HepG2 (cell line): ENCODE data around the gene NGLY1. TPM values are rescaled to one million over a fixed set of nuclear protein-coding genes. Genes with fewer than 3 reads are reported as not detected.

Source experiments
- ATAC-seq: fragments of 200-7000 bp; cut with Tn5 transposase; 3 replicates; pipeline ENCODE4 v1.9.1; 2020; ENCODE audit warnings: mild to moderate bottlenecking, moderate library complexity
- BruUV-seq: library from RNA; stranded (reverse); fragments of 400-500 nt; replicated peaks from 2 replicates; lab custom pipeline; 2021; lab: Mats Ljungman, UMichigan
- CTCF ChIA-PET: fragments of 300-600 bp; formaldehyde crosslinking; extraction: SDS; loops from one replicate; lab custom pipeline; 2021; ENCODE audit warnings: low total read pairs, inconsistent platforms, low intra/inter-chr PET ratio; lab: Yijun Ruan, JAX
- POLR2A ChIA-PET: fragments of 350-600 bp; sonication (Branson Sonifier 250); formaldehyde crosslinking; loops from one replicate; lab custom pipeline; 2020; ENCODE audit warnings: antibody characterized with exemption, inconsistent platforms; lab: Yijun Ruan, JAX
- DNase-seq: peaks from one replicate; pipeline ENCODE4 v3.0.0-alpha.2; 2015; ENCODE audit warnings: low spot score
- FAIRE-seq: peaks from 3 replicates; lab custom pipeline; 2011; peaks lifted over from hg19 to GRCh38; lab: Jason Lieb, UNC
- H2AFZ ChIP-seq: one replicate; pipeline ENCODE4 v1.6.1; 2011; ENCODE audit warnings: low read length, inconsistent platforms
- H3K27ac ChIP-seq: fragments of 300-600 bp; 3 replicates; pipeline ENCODE4 v1.8.0; 2011; ENCODE audit warnings: mixed run types, mild to moderate bottlenecking, mixed read lengths, low read length, inconsistent platforms; ENCODE audit not compliant: insufficient read depth; ENCODE audit errors: extremely low read length
- H3K27me3 ChIP-seq, 2 experiments: fragments of 200-600 bp in 1 of 2; 2 replicates in 1 of 2; 3 replicates in 1 of 2; pipeline versions ENCODE4 v1.6.0 to v1.8.0; 2011; ENCODE audit warnings: low read length in 2 of 2, mild to moderate bottlenecking in 2 of 2, moderate library complexity in 2 of 2, inconsistent platforms in 1 of 2; ENCODE audit not compliant: insufficient read depth in 2 of 2, control insufficient read depth in 1 of 2
- H3K36me3 ChIP-seq, 2 experiments: fragments of 200-600 bp in 1 of 2; replicated peaks in 1 of 2; 2 replicates in 1 of 2; 3 replicates in 1 of 2; pipeline versions ENCODE4 v1.5.1 to v1.8.0; 2011; ENCODE audit warnings: low read length in 2 of 2, inconsistent platforms in 1 of 2; ENCODE audit not compliant: insufficient read depth in 2 of 2, control insufficient read depth in 1 of 2
- H3K4me1 ChIP-seq: 2 replicates; pipeline ENCODE4 v1.5.1; 2012; ENCODE audit warnings: low read length, inconsistent platforms; ENCODE audit not compliant: insufficient read depth
- H3K4me2 ChIP-seq: 2 replicates; pipeline ENCODE4 v1.6.0; 2011; ENCODE audit warnings: low read depth, low read length, inconsistent platforms
- H3K4me3 ChIP-seq, 3 experiments: fragments of 200-600 bp in 1 of 3; sonication (generic), shearing (Covaris generic) in 1 of 3; replicated peaks in 1 of 3; 2 replicates each; pipeline ENCODE4 v1.5.1; 2011 to 2016; ENCODE audit warnings: low read length in 3 of 3, inconsistent platforms in 2 of 3, low read depth in 2 of 3, mild to moderate bottlenecking in 2 of 3, control low read depth in 1 of 3, mixed read lengths in 1 of 3; ENCODE audit not compliant: insufficient read depth in 1 of 3
- H3K79me2 ChIP-seq: one replicate; pipeline ENCODE4 v1.6.1; 2011; ENCODE audit warnings: low read length, inconsistent platforms; ENCODE audit not compliant: insufficient read depth
- H3K9ac ChIP-seq: 2 replicates; pipeline ENCODE4 v1.6.0; 2011; ENCODE audit warnings: mild to moderate bottlenecking, low read depth, low read length, inconsistent platforms; ENCODE audit not compliant: insufficient read depth
- H3K9me3 ChIP-seq: 2 replicates; pipeline ENCODE4 v1.5.1; 2012; ENCODE audit warnings: mild to moderate bottlenecking, low read length
- H4K20me1 ChIP-seq: 2 replicates; pipeline ENCODE4 v1.6.0; 2011; ENCODE audit warnings: inconsistent platforms, mild to moderate bottlenecking, low read length, moderate library complexity; ENCODE audit not compliant: insufficient read depth
- FLYWCH1 ChIP-seq: sonication (generic); formaldehyde crosslinking; IDR thresholded peaks from 2 replicates; pipeline ENCODE4 v1.8.1; 2023; ENCODE audit warnings: mild to moderate bottlenecking, missing genetic modification reagents
- IRF2 ChIP-seq: IDR thresholded peaks from 2 replicates; pipeline ENCODE4 v1.6.1; 2018; ENCODE audit warnings: missing genetic modification reagents, missing compliant biosample characterization
- JARID2 ChIP-seq: sonication (generic); formaldehyde crosslinking; IDR thresholded peaks from 2 replicates; pipeline ENCODE4 v1.8.1; 2023; ENCODE audit warnings: missing genetic modification reagents, inconsistent platforms; ENCODE audit not compliant: insufficient replicate concordance
- KDM2A ChIP-seq: sonication (generic); formaldehyde crosslinking; IDR thresholded peaks from 2 replicates; pipeline ENCODE4 v1.4.0; 2020; ENCODE audit warnings: low read depth, missing genetic modification reagents, borderline replicate concordance
- MAZ ChIP-seq, 2 experiments: sonication (generic) in 1 of 2; formaldehyde crosslinking in 1 of 2; IDR thresholded peaks; 2 replicates each; pipeline versions ENCODE4 v1.5.0 to v1.6.1; 2012 to 2020; ENCODE audit warnings: low read depth in 2 of 2, mild to moderate bottlenecking in 2 of 2, borderline replicate concordance in 1 of 2, improper control_type of control experiment in 1 of 2, low read length in 1 of 2, missing genetic modification reagents in 1 of 2, moderate library complexity in 1 of 2
- NCOA2 ChIP-seq: sonication (generic); formaldehyde crosslinking; IDR thresholded peaks from 2 replicates; pipeline ENCODE4 v1.8.0; 2022; ENCODE audit warnings: inconsistent platforms
- NONO ChIP-seq, 2 experiments: fragments of 450-650 bp in 1 of 2; sonication (generic) in 1 of 2; formaldehyde crosslinking in 1 of 2; IDR thresholded peaks in 1 of 2; conservative IDR thresholded peaks in 1 of 2; 2 replicates each; pipeline versions ENCODE4 v1.6.1 to v1.8.0; 2017 to 2022; ENCODE audit warnings: mild to moderate bottlenecking in 1 of 2, missing genetic modification reagents in 1 of 2, moderate library complexity in 1 of 2
- ZMAT3 ChIP-seq: sonication (generic); formaldehyde crosslinking; conservative IDR thresholded peaks from 2 replicates; pipeline ENCODE4 v1.7.0; 2021; ENCODE audit warnings: missing genetic modification reagents
- ZNF180 ChIP-seq: sonication (generic); formaldehyde crosslinking; IDR thresholded peaks from 2 replicates; pipeline ENCODE4 v1.4.0; 2020; ENCODE audit warnings: low read depth, missing genetic modification reagents, borderline replicate concordance
- ZNF547 ChIP-seq: sonication (generic); formaldehyde crosslinking; IDR thresholded peaks from 2 replicates; pipeline ENCODE4 v1.5.1; 2020; ENCODE audit warnings: mild to moderate bottlenecking, missing genetic modification reagents
- ZNF670 ChIP-seq: sonication (generic); formaldehyde crosslinking; IDR thresholded peaks from 2 replicates; pipeline ENCODE4 v1.8.0; 2022; ENCODE audit warnings: mild to moderate bottlenecking, missing genetic modification reagents, borderline replicate concordance
- ZNF746 ChIP-seq: sonication (generic); formaldehyde crosslinking; IDR thresholded peaks from 2 replicates; pipeline ENCODE4 v1.8.0; 2022; ENCODE audit warnings: mild to moderate bottlenecking, missing genetic modification reagents
- ZNF766 ChIP-seq: sonication (generic); formaldehyde crosslinking; IDR thresholded peaks from 2 replicates; pipeline ENCODE4 v1.5.0; 2020; ENCODE audit warnings: missing genetic modification reagents, borderline replicate concordance
- ZNF777 ChIP-seq: sonication (generic); formaldehyde crosslinking; IDR thresholded peaks from 2 replicates; pipeline ENCODE4 v1.4.0; 2020; ENCODE audit warnings: missing genetic modification reagents
- WGBS: methylation state at CpG from one replicate; pipeline ENCODE4 v1.1.6; 2017; ENCODE audit warnings: low lambda C conversion rate; 5-methylcytosine and 5-hydroxymethylcytosine counted together
- in situ Hi-C: cut with HindIII; loops from 2 replicates; pipeline ENCODE4 v1.10.0; 2017; ENCODE audit warnings: low pct_unique_long_range_greater_than_20kb; ENCODE audit not compliant: extremely low pct_ligation_motif_present
- intact Hi-C: fragments of 100-400 bp; cut with micrococcal nuclease; formaldehyde crosslinking; loops from one replicate; pipeline ENCODE4 v1.10.0; 2022; ENCODE audit not compliant: unreplicated experiment
- polyA plus RNA-seq, 8 experiments: library from polyadenylated mRNA; depleted of rRNA in 3 of 8; stranded (reverse) in 7 of 8; unstranded in 1 of 8; fragments of >200 nt; fragmentation: Illumina TruSeq in 4 of 8; extraction: Trizol in 4 of 8; gene quantifications; 2 replicates each; pipeline versions ENCODE4 v1.2.1 to v1.2.3, GENCODE V29; 2011 to 2016; ENCODE audit warnings: low read depth in 4 of 8, missing spikeins in 1 of 8, mixed read lengths in 1 of 8; ENCODE audit not compliant: insufficient read depth in 1 of 8
- total RNA-seq, 5 experiments: library from RNA; depleted of rRNA; stranded (reverse); fragments of >200 nt; fragmentation: Illumina TruSeq; extraction: Trizol; gene quantifications; 2 replicates each; pipeline ENCODE4 v1.2.3, GENCODE V29; 2016; ENCODE audit warnings: low read depth in 1 of 5
- TF ChIP-seq, protein P1 (sequence below): sonication (generic); formaldehyde crosslinking; IDR thresholded peaks from 2 replicates; pipeline ENCODE4 v1.5.0; 2020; ENCODE audit warnings: mild to moderate bottlenecking, missing genetic modification reagents

NGLY1 gene
- total and polyA plus RNA-seq, 2 of the 13 experiments (the other 11 are each of a cell fraction or from before 2014, with no cell fraction given) = 28.2 to 44.5 TPM

DNA sequence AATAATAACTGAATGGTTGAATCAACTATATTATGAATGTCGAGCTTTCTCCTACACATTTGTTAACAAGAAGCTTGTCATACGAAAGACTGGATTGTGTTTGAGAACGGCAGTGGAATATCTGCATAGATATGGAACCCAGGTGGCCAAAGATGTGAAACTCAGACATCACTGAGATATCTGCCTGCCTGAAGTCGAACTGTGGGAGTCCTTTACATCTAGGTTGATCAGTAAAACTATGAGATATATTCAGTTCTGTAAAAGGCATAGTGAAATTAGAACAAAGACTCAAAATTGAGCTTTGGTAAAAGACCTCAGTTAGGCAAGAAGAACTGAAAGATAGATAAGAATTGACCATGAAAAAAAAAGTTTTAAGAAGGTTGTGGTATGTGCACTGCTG is 77.0 kb downstream of the NGLY1 start (continued):
- TF ChIP-seq ZNF670 (CRISPR knock-in tag) (no peak), JARID2 (no peak), FLYWCH1 (CRISPR knock-in tag) (no peak)
- TF ChIP-seq, all 625 proteins: peak for 0

- ChIA-PET CTCF (no interaction called here), POLR2A (no interaction called here)
- in situ Hi-C loops (no loop called here), intact Hi-C loops (no loop called here)
- Histone ChIP-seq H3K4me1 (no peaks in the 10 kb centered on the region), H3K9me3 (no peaks in the 10 kb centered on the region), H3K4me3 (no peak overlapping the region), H4K20me1 (no peaks in the 10 kb centered on the region), H3K4me2 (no peak overlapping the region), H3K79me2 (no peaks in the 10 kb centered on the region), H3K27ac (no peak overlapping the region), H3K27me3 (no peaks in the 10 kb centered on the region; a peak in 1 of 5 replicates), H3K36me3 (no peaks in the 10 kb centered on the region)
- FAIRE-seq (no peak), ATAC-seq (no peak), DNase-seq (no peak)
- BruUV-seq = no TSS peak
- WGBS = 10% methylated on average over 1 of the region's 1 CpG
- no peak for TF ChIP-seq KDM2A (CRISPR knock-in tag)
- no peak for TF ChIP-seq ZMAT3 (CRISPR knock-in tag)
- no peak for TF ChIP-seq NONO (IDR thresholded peaks at IDR 0.05)
- TF ChIP-seq NONO (CRISPR knock-in tag; conservative IDR thresholded peaks at IDR 0.05) = no peak
- no peak for TF ChIP-seq ZNF547 (CRISPR knock-in tag)
- no peak for TF ChIP-seq NCOA2 (CRISPR knock-in tag)
- TF ChIP-seq ZNF777 (CRISPR knock-in tag) = no peak
- TF ChIP-seq ZNF766 (CRISPR knock-in tag) = no peak
- TF ChIP-seq IRF2 (CRISPR knock-in tag) = no peak
- no peak for TF ChIP-seq MAZ (IDR thresholded peaks at IDR 0.05; ENCODE audit: borderline replicate concordance, low read depth, low read length)
- TF ChIP-seq MAZ (CRISPR knock-in tag; IDR thresholded peaks at IDR 0.05; ENCODE audit: low read depth) = no peak
- TF ChIP-seq, protein P1, sequence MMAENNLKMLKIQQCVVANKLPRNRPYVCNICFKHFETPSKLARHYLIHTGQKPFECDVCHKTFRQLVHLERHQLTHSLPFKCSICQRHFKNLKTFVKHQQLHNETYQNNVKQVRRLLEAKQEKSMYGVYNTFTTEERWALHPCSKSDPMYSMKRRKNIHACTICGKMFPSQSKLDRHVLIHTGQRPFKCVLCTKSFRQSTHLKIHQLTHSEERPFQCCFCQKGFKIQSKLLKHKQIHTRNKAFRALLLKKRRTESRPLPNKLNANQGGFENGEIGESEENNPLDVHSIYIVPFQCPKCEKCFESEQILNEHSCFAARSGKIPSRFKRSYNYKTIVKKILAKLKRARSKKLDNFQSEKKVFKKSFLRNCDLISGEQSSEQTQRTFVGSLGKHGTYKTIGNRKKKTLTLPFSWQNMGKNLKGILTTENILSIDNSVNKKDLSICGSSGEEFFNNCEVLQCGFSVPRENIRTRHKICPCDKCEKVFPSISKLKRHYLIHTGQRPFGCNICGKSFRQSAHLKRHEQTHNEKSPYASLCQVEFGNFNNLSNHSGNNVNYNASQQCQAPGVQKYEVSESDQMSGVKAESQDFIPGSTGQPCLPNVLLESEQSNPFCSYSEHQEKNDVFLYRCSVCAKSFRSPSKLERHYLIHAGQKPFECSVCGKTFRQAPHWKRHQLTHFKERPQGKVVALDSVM (CRISPR knock-in tag) = no peak
- no peak for TF ChIP-seq ZNF180
- no peak for TF ChIP-seq ZNF746 (CRISPR knock-in tag)
- TF ChIP-seq, all 625 proteins: peak for 0
- Histone ChIP-seq H3K9ac (no peak overlapping the region), H2AFZ (no peak overlapping the region)
Observed at GRCh38 chr3:25697553-25697952, 85.7 kb downstream of the NGLY1 start.
